Caco-2 (cell line): Measurements from ENCODE around the gene IQUB. TPM values are rescaled to one million over a fixed set of nuclear protein-coding genes. Genes with fewer than 3 reads are reported as not detected.

Experiments used
- Bru-seq: library from RNA; stranded (reverse); fragments of 400-500 nt; gene quantifications from one replicate; lab custom pipeline; 2021; lab: Mats Ljungman, UMichigan
- BruChase-seq, 2 experiments: library from RNA; stranded (reverse); fragments of 400-500 nt; gene quantifications; one replicate each; lab custom pipeline; 2021; lab: Mats Ljungman, UMichigan
- BruUV-seq: library from RNA; stranded (reverse); fragments of 400-500 nt; replicated peaks from 2 replicates; lab custom pipeline; 2021; lab: Mats Ljungman, UMichigan
- CTCF ChIA-PET: fragments of 300-600 bp; sonication (Branson Sonifier 250); formaldehyde crosslinking; loops from one replicate; lab custom pipeline; 2022; ENCODE audit warnings: antibody characterized with exemption; lab: Charles Lee
- POLR2A ChIA-PET: fragments of 300-600 bp; sonication (Branson Sonifier 250); formaldehyde crosslinking; loops from one replicate; lab custom pipeline; 2022; ENCODE audit warnings: antibody characterized with exemption; lab: Charles Lee
- DNase-seq, 2 experiments: peaks; one replicate each; pipeline versions ENCODE4 v3.0.0 to v3.0.0-alpha.2; 2020 to 2022
- H3K27me3 ChIP-seq: replicated peaks from 2 replicates; pipeline ENCODE4 v1.6.0; 2011; ENCODE audit warnings: low read length; ENCODE audit not compliant: control insufficient read depth, insufficient read depth
- H3K36me3 ChIP-seq: 2 replicates; pipeline ENCODE4 v1.5.1; 2011; ENCODE audit warnings: low read length; ENCODE audit not compliant: control insufficient read depth, insufficient read depth
- H3K4me1 ChIP-seq: fragments of 250-450 bp; sonication (Bioruptor Pico); 2 replicates; pipeline ENCODE4 v1.5.1; 2020; ENCODE audit warnings: mild to moderate bottlenecking
- H3K4me3 ChIP-seq: 2 replicates; pipeline ENCODE4 v1.5.1; 2011; ENCODE audit warnings: low read depth, mild to moderate bottlenecking, control low read depth, low read length
- H3K9me3 ChIP-seq: fragments of 250-450 bp; sonication (Bioruptor Pico); 2 replicates; pipeline ENCODE4 v1.5.1; 2020; ENCODE audit warnings: mild to moderate bottlenecking, moderate library complexity
- H3K27ac Mint-ChIP-seq: one replicate; pipeline ENCODE4 v1.8.0; 2022; ENCODE audit warnings: mixed read lengths; ENCODE audit not compliant: unreplicated experiment
- H3K27me3 Mint-ChIP-seq: one replicate; pipeline ENCODE4 v1.8.0; 2022; ENCODE audit warnings: mixed read lengths; ENCODE audit not compliant: insufficient read depth, unreplicated experiment
- H3K36me3 Mint-ChIP-seq: one replicate; pipeline ENCODE4 v1.8.0; 2022; ENCODE audit warnings: mild to moderate bottlenecking, mixed read lengths; ENCODE audit not compliant: insufficient read depth, unreplicated experiment
- H3K4me1 Mint-ChIP-seq: one replicate; pipeline ENCODE4 v1.8.0; 2022; ENCODE audit warnings: low read depth, mixed read lengths; ENCODE audit not compliant: unreplicated experiment
- H3K4me3 Mint-ChIP-seq: one replicate; pipeline ENCODE4 v1.8.0; 2022; ENCODE audit warnings: mild to moderate bottlenecking, moderate library complexity, mixed read lengths; ENCODE audit not compliant: unreplicated experiment
- H3K9me3 Mint-ChIP-seq: one replicate; pipeline ENCODE4 v1.8.0; 2022; ENCODE audit warnings: mixed read lengths; ENCODE audit not compliant: unreplicated experiment
- CTCF ChIP-seq, 2 experiments: fragments of 200-600 bp in 1 of 2; IDR thresholded peaks; 1 replicate in 1 of 2; 2 replicates in 1 of 2; pipeline versions ENCODE4 v1.5.1 to v1.8.0; 2011 to 2022; ENCODE audit warnings: antibody characterized with exemption in 1 of 2, control low read depth in 1 of 2, inconsistent platforms in 1 of 2, low read depth in 1 of 2, low read length in 1 of 2, mild to moderate bottlenecking in 1 of 2, moderate library complexity in 1 of 2; ENCODE audit not compliant: insufficient read depth in 1 of 2, severe bottlenecking in 1 of 2, unreplicated experiment in 1 of 2
- intact Hi-C: fragments of 100-400 bp; cut with micrococcal nuclease; formaldehyde crosslinking; loops from one replicate; pipeline ENCODE4 v1.10.0; 2022; ENCODE audit not compliant: unreplicated experiment
- long read RNA-seq: library from polyadenylated mRNA; stranded (forward); transcript quantifications from one replicate; pipeline ENCODE4 v2.0.0, GENCODE V29; 2022
- total RNA-seq: library from RNA; stranded (reverse); gene quantifications from 2 replicates; pipeline ENCODE4 v1.2.3, GENCODE V29; 2022

Gene IQUB
- total RNA-seq (0.35 and 0.39 TPM in 2 replicates), Bru-seq, nascent RNA (percentile 31 among the genes with signal in this experiment), BruChase-seq, experiment 1, labeled RNA remaining after a 2-hour chase (percentile 37 among the genes with signal in this experiment), BruChase-seq, experiment 2, labeled RNA remaining after a 6-hour chase (percentile 35 among the genes with signal in this experiment)
- long read RNA-seq: 0 reads

- Histone ChIP-seq H3K4me3 (peak within 1 kb of the TSS; percentile 69), H3K36me3 (no peaks in the 10 kb centered on the region), H3K27me3 (no peaks in the 10 kb centered on the region), H3K4me1 (no peaks in the 10 kb centered on the region), H3K9me3 (no peaks in the 10 kb centered on the region)
- ChIA-PET POLR2A (interaction anchor here (0.6 kb wide), 2 partner anchors 12 to 18 kb away, joined by 3 read pairs; no protein-coding TSS in a partner anchor), CTCF (interaction anchor here (0.6 to 2.0 kb wide), 5 partner anchors 23 to 370 kb away, joined by 3 to 28 read pairs (median 4); partner anchors contain the start of gene NDUFA5)
- Mint-ChIP-seq H3K27me3 (no peaks in the 10 kb centered on the region), H3K4me1 (no peaks in the 10 kb centered on the region), H3K36me3 (peaks cover 7% of the 10 kb centered on the region), H3K4me3 (peak within 1 kb of the TSS; percentile 92), H3K9me3 (no peaks in the 10 kb centered on the region), H3K27ac (peak within 1 kb of the TSS; percentile 81)
- no peak for TF ChIP-seq CTCF (IDR thresholded peaks at IDR 0.05; ENCODE audit: insufficient read depth in 1 of 2, low read depth in 1 of 2, low read length in 1 of 2, severe bottlenecking in 1 of 2, unreplicated experiment in 1 of 2)
- BruUV-seq: no TSS peak
- DNase-seq: peak; percentile 97 to 99
- intact Hi-C loops: loop anchor here (1.0 to 2.0 kb wide), 2 partner anchors 23 to 214 kb away; partner anchors contain the start of genes NDUFA5 and WASL
Measured at GRCh38 chr7:123534383-123535260, at the start of gene IQUB. TSS of gene IQUB (minus strand) at chr7:123534595. CDS start at chr7:123512340, 22,255 bp downstream.

DNA sequence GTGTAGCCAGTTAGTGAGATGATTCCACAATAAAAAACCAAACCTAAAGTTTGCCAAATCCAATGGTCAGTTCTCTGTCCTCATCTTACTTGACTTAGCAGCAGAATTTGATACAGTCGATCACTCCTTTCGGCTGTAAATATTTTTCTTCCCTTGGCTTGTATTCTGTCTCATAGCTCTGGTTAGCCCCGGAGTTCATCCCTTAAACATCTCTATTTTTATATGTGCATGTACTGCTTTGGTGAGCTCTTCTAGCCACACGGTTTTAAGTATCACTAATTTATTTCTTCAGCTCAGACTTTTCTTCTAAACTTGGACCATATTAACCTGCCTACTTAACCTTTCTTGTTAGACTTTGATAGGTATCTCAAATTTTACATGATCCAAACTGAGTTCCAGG, 49.4 kb upstream of the IQUB start:
- no peaks in the 10 kb centered on the region for H3K9me3 ChIP-seq
- BruUV-seq: no TSS peak
- POLR2A ChIA-PET: no interaction called here

More for the DNA sequence above, 49.4 kb upstream of the IQUB start:
- Mint-ChIP-seq H3K36me3 (no peaks in the 10 kb centered on the region), H3K27ac (no peak overlapping the region), H3K9me3 (no peaks in the 10 kb centered on the region), H3K4me1 (peaks cover 5% of the 10 kb centered on the region), H3K4me3 (no peak overlapping the region), H3K27me3 (peaks cover 5% of the 10 kb centered on the region)
- TF ChIP-seq CTCF (IDR thresholded peaks at IDR 0.05; ENCODE audit: insufficient read depth in 1 of 2, low read depth in 1 of 2, low read length in 1 of 2, severe bottlenecking in 1 of 2, unreplicated experiment in 1 of 2): no peak
- Histone ChIP-seq H3K4me1 (no peaks in the 10 kb centered on the region), H3K27me3 (no peaks in the 10 kb centered on the region), H3K36me3 (no peaks in the 10 kb centered on the region), H3K4me3 (no peak overlapping the region)
- no peak for DNase-seq
- CTCF ChIA-PET: no interaction called here
- intact Hi-C loops: no loop called here
